NCI-H345 (cell line): Measurements from ENCODE around the gene CRY2.
A peak's percentile ranks its signal among the peaks of the same experiment; 100 is the strongest.

Source experiments
- DNase-seq: peaks from one replicate; lab custom pipeline; 2025; lab: John Stamatoyannopoulos, UW

CRY2 gene

GRCh38 chr11:45879803-45880686 lies 32.8 kb downstream of the CRY2 start:
- no peak for DNase-seq

GRCh38 chr11:45880772-45881570 lies 33.7 kb downstream of the CRY2 start:
- DNase-seq: no peak

GRCh38 chr11:45881708-45882368 lies 34.6 kb downstream of the CRY2 start:
- DNase-seq: no peak

- no peak for DNase-seq
Measured at GRCh38 chr11:45884596-45885185, 37.4 kb downstream of the CRY2 start.

- peak; percentile 73 for DNase-seq
Measured at GRCh38 chr11:45885274-45885920, 38.1 kb downstream of the CRY2 start, which contains the start of gene MAPK8IP1. Gene MAPK8IP1 (plus strand): TSS chr11:45885651. CDS start chr11:45885821, 170 bp downstream.

- peak; percentile 18 for DNase-seq
Measured at GRCh38 chr11:45885921-45886721, 38.8 kb downstream of the CRY2 start.

- no peak for DNase-seq
Measured at GRCh38 chr11:45886816-45887520, 39.7 kb downstream of the CRY2 start.

GRCh38 chr11:45887587-45887986 lies 40.3 kb downstream of the CRY2 start:
- no peak for DNase-seq

GRCh38 chr11:45889555-45889954 lies 42.3 kb downstream of the CRY2 start:
- no peak for DNase-seq

GRCh38 chr11:45889966-45890365 lies 42.7 kb downstream of the CRY2 start:
- no peak for DNase-seq

- DNase-seq: no peak
Measured at GRCh38 chr11:45890886-45891550, 43.7 kb downstream of the CRY2 start.

- no peak for DNase-seq
Measured at GRCh38 chr11:45892856-45893255, 45.6 kb downstream of the CRY2 start.

- no peak for DNase-seq
Measured at GRCh38 chr11:45894555-45895247, 47.4 kb downstream of the CRY2 start.

GRCh38 chr11:45895553-45896259 lies 48.4 kb downstream of the CRY2 start:
- DNase-seq: no peak

- peak; percentile 84 for DNase-seq
Measured at GRCh38 chr11:45896422-45896984, 49.2 kb downstream of the CRY2 start.

GRCh38 chr11:45897556-45897955 lies 50.3 kb downstream of the CRY2 start:
- DNase-seq: no peak

- no peak for DNase-seq
Measured at GRCh38 chr11:45899086-45899447, 51.8 kb downstream of the CRY2 start.
